NCI-H1092 treated with DMSO at 0.1 percent for 48 hours (cell line): ENCODE results near the gene ORMDL2.
A peak's percentile ranks its signal among the peaks of the same experiment; 100 is the strongest.

Experiments used
- DNase-seq: peaks from one replicate; lab custom pipeline; 2025; lab: John Stamatoyannopoulos, UW

The ORMDL2 gene, protein sequence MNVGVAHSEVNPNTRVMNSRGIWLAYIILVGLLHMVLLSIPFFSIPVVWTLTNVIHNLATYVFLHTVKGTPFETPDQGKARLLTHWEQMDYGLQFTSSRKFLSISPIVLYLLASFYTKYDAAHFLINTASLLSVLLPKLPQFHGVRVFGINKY

DNA sequence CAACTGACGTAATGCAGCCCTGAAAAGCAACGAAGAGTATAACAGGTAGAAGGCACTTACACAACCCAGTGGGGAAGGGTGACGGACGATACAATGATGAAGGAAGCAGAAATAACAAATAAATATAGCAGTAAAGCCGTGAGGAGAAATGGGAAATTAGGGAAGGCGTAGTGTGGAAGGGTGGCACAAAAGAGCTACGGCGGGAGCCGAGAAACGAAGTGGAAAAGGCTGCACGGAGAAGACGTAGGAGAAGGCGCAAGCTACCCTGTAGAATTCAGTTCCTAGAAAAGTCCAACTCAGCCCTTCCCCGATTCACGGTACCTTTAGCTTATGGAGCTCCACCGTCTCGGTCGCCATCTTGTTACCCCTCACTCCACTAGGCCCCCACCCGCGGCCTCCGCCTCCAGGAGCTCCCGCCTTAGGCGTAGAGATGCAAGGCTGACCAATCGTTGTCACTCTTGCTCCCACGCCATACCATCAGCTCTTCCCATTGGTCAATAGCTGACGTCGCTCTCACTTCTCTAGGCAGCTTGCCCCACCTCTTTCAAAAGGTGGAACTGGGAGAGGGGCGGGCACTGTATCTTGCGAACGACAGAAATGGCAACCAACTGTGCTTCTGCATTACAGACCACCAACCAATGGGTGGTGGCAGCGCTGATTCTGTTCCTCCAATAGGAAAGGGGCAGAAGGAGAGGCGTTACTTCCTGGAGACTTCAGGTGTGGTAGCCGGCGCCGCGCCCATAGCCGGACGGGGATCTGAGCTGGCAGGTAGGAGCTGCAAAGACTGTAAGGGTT lies at the start of gene ORMDL2, which contains the start of gene SARNP:
ORMDL2 (plus strand) TSS at position 697 of the 795 bp plus-strand sequence. CDS start 959 bp downstream, outside the sequence.
SARNP (minus strand) TSS at position 380 of the 795 bp plus-strand sequence; CDS start at position 357, 23 bp downstream.
- peak; percentile 99 for DNase-seq

DNA sequence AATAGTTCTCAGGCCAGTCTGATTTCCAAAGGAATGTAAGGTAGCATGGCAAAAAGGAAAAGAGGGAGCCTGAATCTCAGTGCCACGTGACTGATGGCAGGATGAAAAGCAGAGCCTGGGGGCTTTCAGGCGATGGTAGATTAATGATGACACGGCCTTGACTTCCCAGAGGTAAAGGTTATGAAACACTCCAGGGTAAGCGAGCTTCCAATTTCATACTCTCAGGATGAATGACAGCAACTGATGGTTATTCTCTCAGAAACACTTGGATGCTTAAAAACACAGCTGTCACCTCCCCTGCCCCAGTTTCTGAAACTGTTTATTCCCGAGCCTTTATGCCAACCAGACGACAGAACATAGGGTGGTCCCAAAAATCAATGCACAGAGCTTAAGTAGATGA lies 46.1 kb upstream of the ORMDL2 start:
- no peak for DNase-seq

DNA sequence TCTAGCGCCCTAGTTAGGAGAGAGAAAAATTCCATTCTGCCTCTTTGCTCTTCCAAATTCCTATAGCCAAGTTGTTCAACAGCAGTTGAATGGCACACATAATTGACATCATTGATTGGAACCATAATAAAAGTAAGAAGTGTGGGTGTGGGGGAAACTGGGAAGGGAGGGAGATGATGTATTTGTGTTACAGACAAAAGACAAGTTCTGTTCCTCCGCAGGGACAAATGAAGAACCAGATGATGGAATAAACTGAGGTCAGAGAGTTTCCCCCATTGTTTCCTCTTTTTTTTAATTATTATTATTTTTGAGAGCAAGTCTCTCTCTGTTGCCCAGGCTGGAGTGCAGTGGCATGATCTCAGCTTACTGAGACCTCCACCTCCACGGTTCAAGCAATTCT lies 40.0 kb upstream of the ORMDL2 start:
- DNase-seq: no peak

DNA sequence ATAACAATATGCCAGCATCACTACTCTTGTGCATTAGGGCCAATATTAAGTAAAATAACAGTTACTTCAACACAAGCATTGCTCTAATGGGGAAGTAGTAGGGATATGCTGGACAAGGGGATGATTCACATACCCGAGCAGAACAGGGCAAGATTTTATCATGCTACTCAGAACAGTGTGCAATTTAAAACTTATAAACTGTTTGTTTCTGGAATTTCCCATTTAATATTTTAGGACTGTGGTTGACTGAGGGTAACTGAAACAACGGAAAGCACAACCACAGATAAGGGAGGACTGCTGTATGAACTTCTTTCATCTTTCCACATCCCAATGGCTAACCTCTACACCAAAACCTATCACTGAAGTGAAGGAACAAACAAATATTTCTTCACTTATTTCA lies 37.2 kb upstream of the ORMDL2 start:
- DNase-seq: no peak

DNA sequence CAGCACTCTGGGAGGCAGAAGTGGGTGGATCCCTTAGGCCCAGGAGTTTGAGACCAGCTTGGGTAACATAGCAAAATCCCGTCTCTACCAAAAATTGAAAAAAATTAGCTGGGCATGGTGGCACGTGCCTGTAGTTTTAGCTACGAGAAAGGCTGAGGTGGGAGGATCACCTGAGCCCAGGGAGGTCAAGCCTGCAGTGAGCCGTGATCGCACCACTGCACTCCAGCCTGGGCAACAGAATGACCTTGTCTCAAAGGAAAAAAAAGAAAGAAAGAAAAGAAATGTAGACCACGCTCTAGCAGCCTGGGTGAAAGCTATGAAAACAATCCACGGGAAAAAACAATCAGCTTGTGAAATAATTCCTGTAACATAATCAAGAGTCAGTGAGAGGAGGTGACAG lies 29.3 kb upstream of the ORMDL2 start:
- DNase-seq: no peak

DNA sequence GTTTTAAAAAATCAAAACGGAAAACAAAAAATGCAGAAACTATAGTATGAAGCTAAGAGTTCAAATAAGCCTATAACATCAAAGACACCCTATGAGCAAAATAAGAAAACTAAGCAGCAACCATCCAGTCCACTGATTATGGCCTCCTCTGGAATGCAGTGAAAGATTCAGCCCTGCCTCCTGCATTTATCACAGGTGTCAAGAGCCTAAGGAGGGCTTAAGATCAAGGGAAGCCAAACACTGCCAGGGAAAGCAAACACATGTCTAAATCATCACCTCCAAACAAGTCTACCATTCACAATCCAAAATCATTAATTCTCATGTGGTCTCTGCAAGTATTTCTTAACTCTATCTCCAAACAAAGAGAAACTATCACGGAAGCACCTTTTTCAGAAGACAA lies 28.7 kb upstream of the ORMDL2 start:
- DNase-seq: no peak

DNA sequence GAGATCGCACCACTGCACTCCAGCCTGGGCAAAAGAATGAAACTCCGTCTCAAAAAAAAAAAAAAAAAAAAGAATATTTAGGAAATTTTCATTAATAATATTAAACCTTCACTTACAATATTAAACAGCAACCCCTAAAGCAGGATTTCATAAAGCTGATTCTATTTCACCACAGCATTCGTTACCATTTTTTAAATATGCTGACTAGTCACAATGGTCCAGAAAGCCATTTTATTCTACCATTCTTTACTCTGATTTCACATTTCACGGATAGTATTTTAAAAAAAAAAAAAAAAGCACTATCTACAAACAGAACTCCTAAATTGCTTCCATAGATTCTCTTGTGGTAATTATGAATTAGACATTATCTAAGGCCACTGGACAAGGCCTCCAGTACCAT lies 27.9 kb upstream of the ORMDL2 start:
- DNase-seq: no peak

DNA sequence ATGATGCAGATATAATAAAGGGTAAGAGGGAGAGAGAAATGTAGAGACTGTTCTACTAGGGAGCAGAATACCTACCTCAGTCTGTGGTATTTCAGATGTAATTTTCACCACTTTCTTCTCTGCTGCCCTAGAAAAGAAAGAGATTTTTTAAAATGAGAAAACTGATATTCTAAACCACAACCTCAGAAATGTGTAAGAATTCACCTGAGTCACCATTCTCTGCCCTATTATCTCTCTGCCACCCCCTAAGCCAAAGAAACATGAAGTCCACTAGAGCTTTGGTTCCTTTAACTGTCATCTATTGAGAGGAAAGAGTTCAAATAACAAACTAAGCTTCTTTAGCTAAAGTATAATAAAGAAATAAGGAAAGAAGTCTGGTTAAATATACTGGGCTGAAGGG lies 21.9 kb upstream of the ORMDL2 start:
- no peak for DNase-seq

DNA sequence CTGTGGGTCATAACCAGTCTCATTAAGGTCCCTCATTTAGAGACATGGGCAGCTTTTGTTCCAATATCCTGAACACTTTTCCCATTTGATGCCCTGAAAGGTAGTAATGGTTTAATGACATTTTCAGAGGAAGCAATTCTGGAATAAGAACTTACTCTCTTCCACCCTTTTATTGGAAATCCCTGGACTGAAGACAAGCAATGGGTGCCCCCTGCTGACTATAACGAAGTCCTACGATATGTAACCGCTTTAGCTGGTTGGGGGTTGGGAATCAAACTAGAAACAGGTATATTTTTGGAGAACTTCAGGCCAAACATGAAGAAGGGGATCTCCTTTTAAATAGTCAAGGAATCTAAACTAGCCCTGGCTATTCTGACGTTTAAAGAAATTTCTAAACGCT lies 20.8 kb upstream of the ORMDL2 start:
- DNase-seq: no peak

DNA sequence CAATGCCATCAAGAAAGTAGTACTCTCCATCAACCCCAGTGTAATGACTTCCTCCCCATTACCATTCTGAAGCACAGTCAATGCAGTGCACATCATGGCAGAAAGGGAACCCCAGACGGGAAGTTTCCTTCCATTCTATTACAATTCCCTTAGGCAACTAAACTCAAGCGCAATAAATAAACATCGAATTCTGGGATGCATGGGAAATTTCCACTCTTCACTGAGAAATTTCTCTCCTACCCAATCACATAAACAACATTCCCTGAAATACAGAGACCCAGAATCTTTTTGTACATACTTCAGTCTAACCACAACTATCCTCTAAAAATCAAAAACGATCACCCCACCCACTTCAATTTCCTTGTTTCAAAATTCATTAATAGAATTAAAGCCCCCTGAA lies 20.3 kb upstream of the ORMDL2 start:
- no peak for DNase-seq

DNA sequence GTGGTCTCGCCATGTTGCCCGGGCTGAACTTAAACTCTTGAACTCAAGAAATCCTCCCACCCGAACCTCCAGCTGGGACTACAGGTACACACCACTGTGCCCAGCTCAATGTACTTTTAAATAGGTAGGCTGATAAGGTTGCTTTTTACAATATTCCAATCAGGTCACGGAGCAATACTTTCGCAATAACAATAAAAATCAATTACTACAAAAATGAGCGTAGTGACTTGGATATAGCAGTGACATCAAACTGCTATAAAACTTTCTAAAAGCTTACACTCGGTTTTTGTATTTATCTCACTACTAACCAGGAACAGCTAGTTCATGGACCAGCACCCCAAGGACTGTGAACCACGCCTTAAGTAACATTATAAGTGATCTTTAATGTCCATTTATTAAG lies 10.9 kb upstream of the ORMDL2 start:
- DNase-seq: no peak

DNA sequence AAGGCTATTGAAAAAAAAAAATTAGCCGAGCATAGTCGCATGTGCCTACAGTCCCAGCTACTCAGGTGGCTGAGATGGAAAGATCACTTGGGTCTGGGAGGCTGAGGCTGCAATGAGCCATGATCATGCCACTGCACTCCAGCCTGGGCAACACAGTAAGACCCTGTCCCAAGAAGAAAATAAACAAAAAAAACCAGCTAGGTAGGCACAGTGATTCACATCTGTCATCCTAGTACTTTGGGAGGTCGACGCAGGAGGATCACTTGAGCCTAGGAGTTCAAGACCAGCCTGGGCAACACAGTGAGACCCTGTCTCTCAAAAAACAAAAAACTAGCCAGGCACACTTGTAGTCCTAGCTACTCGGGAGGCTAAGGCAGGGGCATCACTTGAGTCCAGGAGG lies 8.6 kb upstream of the ORMDL2 start:
- DNase-seq: no peak

DNA sequence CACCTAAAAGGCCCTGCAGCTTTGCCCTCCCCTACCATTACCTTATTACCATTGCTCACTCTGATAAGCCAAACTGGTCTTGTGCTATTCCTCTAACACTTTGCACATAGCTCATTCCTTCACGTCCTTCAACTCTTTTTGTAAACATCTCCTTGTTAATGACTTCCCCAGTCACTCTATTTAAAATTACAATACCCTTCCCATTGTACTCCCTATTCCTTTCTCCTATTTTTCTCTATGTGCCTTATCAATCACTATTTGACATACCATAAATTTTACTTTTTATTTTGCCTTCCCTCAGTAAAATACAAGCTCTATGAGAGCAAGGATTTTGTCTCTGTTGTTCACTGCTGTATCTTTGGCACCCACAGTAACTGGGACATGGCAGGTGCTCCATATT lies 5.8 kb upstream of the ORMDL2 start:
- DNase-seq: no peak

DNA sequence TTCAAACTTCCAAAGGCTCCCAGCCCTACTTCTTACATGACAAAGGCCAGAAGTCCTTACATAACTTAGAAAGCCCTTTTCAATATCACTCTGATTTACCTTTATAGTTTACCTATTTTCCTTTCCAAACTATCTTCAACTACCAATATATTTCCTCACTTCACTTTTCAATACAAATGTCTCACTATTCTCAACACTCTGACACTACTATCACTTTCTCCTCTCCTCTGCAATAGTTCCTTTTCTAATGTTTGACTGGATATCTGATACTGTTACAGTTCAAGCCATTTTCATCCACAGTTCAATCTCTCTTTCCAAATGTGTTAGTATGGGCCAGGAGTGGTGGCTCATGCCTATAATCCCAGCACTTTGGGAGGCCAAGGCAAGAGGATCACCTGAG lies 3.6 kb upstream of the ORMDL2 start:
- DNase-seq: no peak

DNA sequence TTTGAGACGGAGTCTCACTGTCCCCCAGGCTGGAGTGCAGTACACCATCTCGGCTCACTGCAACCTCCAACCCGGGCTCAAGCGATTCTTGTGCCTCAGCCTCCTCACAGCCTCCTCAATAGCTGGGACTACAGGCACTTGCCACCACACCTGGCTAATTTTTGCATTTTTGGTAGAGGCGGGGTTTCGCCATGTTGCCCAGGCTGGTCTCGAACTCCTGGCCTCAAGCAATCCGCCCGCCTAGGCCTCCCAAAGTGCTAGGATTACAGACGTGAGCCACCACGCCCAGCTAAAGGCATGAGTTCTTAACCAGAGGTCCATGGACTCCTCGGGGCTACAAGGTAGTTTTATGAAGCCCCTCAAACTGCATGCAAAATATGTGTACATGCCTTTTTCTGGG lies 2.4 kb upstream of the ORMDL2 start:
- no peak for DNase-seq

DNA sequence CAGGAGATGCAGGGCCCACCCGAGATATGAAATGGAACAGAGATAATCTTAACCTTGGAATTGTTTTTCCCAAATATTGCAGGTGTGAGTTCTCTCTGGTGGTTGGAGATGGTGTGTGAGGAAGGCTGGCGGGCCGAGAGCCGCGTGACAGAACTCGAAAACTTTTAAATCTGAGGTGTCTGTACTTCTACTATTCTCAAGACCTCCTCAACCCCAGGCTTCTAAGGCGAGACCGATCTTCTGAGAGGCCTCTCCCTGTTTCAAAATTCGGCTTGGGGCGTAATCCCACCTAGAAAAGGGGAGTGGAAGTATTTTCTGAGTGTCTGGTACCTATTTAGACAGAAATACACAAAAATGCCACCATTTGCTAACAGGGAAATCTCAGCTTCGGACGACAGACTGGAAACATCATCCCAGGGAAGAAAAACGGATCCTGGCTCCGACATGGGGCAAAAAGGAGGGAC lies 928 bp upstream of the ORMDL2 start:
- DNase-seq: no peak

DNA sequence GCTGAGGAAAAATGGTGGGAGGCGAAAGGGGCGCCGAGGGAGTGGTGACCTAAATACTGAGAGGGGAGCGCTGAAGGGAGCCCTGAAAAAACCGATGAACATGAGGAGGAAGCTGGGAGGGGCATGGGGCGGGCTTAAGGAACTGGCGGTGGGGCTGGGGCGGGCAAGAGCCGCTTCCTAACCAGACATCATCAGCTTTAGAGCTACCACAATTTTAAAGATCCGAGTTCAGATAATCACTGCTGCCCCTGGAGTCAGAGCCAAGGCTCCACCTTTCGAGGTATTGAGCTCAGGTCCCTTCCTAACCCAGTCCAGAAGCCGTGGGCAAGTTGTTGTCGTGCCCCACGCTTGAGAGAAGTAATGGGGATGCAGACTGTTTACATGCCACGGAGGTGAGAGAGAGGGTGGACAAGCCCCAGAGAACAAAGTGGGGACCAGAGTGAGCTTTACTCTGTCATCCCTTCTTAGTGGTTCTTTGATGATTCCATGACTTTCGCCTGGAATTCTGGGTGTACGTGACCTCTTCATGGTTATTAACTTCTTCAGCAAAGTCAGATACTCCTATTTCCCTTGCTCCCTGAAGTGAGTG lies 393 bp downstream of the ORMDL2 start:
- DNase-seq: no peak

DNA sequence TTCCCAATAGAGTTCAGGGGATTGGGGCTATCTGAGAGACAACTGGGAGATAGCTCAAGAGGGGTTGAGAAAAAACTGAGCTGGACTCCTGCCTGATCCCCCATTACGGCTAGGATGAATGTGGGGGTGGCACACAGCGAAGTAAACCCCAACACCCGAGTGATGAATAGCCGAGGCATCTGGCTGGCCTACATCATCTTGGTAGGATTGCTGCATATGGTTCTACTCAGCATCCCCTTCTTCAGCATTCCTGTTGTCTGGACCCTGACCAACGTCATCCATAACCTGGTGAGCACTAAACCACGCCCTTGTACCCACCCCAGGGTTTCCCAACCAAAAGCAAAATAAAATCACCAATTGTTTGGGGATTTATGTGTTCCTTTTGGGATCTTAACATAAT lies 1.0 kb downstream of the ORMDL2 start:
- DNase-seq: no peak

DNA sequence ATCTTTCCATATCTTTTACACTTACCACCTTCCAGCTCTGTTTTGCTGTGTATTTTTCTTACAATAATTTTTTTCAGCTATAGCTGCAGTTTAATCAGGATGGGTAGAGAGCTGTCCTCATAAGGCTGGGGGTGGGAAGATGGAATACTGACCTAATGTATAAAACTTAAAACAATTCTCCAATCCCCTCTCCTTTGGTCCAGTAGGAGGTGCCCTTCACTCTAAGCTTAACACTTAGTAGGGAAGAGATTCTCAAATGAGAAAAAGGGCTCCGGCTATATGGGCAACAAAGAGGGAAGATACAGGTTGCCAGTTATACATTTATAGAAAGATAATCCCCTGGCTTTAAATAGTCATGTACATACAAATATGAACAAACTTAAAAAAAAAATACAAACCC lies 2.8 kb downstream of the ORMDL2 start:
- no peak for DNase-seq

DNA sequence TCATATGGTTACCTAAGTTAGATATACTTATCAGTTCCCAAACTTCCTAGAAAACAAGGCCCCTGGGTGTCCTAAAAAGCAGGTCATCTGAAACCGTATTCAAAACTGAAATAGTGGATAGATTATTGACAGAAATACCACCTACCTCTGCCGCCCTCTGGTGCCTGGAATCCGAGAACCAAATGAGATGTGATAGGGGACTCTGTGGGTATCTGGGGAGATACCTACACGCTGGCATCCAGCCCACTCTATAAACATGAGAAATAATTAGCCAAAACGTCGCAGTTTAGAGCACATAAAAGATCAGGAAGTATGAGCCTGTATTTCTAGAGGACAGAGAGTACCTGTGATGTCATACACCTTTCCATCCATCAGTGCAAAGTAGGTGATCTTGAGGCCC lies 4.4 kb downstream of the ORMDL2 start:
- DNase-seq: no peak

DNA sequence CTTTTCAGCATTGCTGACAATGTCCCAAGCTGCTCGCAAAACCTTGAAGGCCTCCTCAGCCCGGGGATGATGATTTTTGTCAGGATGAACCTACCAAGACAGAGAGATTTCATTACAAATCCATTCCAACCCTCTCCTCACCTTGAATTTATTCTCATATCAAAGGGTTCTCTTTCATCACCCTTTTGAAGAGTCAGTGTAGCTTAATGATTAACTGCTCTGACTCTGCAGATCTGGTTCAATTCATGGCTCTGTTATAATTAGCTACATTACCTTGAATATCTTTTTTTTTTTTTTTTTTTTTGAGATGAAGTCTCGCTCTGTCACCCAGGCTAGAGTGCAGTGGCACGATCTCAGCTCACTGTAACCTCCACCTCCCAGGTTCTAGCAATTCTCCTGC lies 5.6 kb downstream of the ORMDL2 start:
- no peak for DNase-seq

DNA sequence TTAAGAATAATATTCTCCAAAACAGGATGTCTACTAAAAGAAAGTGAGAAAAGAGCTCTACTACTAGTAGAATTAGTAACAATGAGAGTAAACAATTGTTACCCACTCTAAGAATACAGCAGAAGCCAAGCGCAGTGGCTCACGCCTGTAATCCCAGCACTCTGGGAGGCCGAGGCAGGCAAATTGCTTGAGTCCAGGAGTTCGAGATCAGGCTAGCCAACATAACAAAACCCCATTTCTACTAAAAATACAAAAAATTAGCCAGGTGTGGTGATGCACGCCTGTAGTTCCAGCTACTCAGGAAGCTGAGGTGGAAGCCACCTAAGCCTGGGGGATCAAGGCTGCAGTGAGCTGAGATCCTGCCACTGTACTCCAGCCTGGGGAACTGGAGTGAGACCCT lies 6.9 kb downstream of the ORMDL2 start:
- no peak for DNase-seq

DNA sequence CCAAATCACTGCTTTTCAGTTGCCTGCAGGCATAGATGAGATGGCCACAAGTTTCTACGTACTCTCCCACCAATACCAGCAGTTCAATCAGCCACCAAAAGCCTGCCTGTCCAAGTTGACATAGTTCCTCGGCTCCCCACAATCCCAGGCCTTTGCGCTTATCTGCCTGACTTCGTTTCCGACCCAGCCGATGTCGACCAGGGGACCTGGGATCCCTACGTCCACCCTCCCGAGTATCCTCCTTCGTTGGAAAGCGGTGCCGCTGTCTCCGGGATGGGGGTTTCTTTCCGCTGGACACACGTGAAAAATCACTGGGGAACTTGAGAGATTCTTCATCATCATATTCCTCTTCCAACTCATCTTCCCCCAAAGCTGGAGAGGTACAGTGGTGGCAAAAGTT lies 10.0 kb downstream of the ORMDL2 start:
- DNase-seq: no peak
